Testis (tissue), 2 donors: Measurements from ENCODE around the gene VCL.

Experiments used
- CTCF ChIP-seq, 3 experiments: fragments of 450-650 bp in 2 of 3; fragments of 200-600 bp in 1 of 3; sonication (generic) in 1 of 3; IDR thresholded peaks; one replicate each; pipeline ENCODE4 v1.5.1; 2016 to 2019; ENCODE audit warnings: antibody characterized with exemption in 3 of 3, mild to moderate bottlenecking in 2 of 3, moderate library complexity in 1 of 3
- POLR2A ChIP-seq: fragments of 450-650 bp; IDR thresholded peaks from one replicate; pipeline ENCODE4 v1.6.1; 2017; ENCODE audit warnings: antibody characterized with exemption, mild to moderate bottlenecking, moderate library complexity

- TF ChIP-seq POLR2A (no peak), CTCF (IDR thresholded peaks at IDR 0.05) (no peak)
Observed at GRCh38 chr10:74104480-74104879, 106.6 kb downstream of the VCL start.
